ENCODE data around the gene GLI3. TPM values are rescaled to one million over a fixed set of nuclear protein-coding genes. Genes with fewer than 3 reads are reported as not detected.

Gene GLI3
- polyA plus RNA-seq, 1 of the 3 experiments (the other 2 are of a cell fraction), result 0.08 TPM

DNA sequence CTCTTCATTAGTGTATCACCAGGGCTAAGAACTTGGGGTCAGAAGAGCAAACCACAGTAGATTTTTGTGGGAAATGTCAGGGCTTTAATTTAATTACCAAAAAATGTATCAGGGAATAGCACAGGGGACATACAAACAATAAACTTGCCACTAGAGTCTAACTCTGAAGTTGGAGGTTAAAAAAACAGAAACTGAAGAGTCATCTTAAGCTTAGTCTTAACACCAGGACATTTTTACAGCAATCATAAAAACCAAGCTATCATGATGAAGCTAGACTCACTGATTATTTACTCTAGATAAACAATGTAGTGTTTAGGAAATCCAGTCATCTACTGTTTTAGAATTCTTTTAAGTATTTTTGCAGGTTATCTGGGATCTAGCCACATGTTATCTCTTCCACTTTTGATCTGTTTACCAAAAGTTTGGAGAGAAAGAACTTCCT lies 48.4 kb upstream of the GLI3 start:
- Histone ChIP-seq H4K20me1 (ENCODE audit: insufficient read depth) (no peaks in the 10 kb centered on the region), H2AFZ (ENCODE audit: low read depth) (no peak overlapping the region), H3K27me3 (ENCODE audit: insufficient read depth) (peaks cover 6% of the 10 kb centered on the region), H3K4me2 (no peak overlapping the region), H3K36me3 (replicated peaks in 1 of 2; ENCODE audit: control insufficient read depth in 1 of 2, insufficient read depth in 2 of 2, low read length in 1 of 2) (no peaks in the 10 kb centered on the region), H3F3A (replicated peaks; ENCODE audit: insufficient read depth) (no peaks in the 10 kb centered on the region), H3K4me1 (ENCODE audit: control insufficient read depth in 1 of 2, insufficient read depth in 2 of 2, low read depth in 1 of 2, low read length in 1 of 2) (no peaks in the 10 kb centered on the region), H3K9ac (no peak overlapping the region), H3K9me2 (no peaks in the 10 kb centered on the region; the same call in 1 of the 2 replicates), H3K27ac (ENCODE audit: low read depth in 2 of 2, low read length in 1 of 2) (no peak overlapping the region), H3K79me2 (ENCODE audit: insufficient read depth) (no peaks in the 10 kb centered on the region), H3K9me3 (no peaks in the 10 kb centered on the region), H3K4me3 (ENCODE audit: low read depth in 2 of 2, low read length in 1 of 2) (no peak overlapping the region)
- ChIA-PET CTCF (interaction anchor here (0.6 kb wide), 1 partner anchor 345 kb away, joined by 3 read pairs; no protein-coding TSS in a partner anchor), POLR2A (no interaction called here)
- no peak for TF ChIP-seq MEF2A (IDR thresholded peaks at IDR 0.05; ENCODE audit: borderline replicate concordance, low read depth)
- TF ChIP-seq, protein P1, sequence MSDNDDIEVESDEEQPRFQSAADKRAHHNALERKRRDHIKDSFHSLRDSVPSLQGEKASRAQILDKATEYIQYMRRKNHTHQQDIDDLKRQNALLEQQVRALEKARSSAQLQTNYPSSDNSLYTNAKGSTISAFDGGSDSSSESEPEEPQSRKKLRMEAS (IDR thresholded peaks at IDR 0.05; ENCODE audit: low read depth), result no peak
- TF ChIP-seq RFX5 (IDR thresholded peaks at IDR 0.05; ENCODE audit: low read length), result no peak
- TF ChIP-seq NFIC (IDR thresholded peaks at IDR 0.05; ENCODE audit: borderline replicate concordance), result no peak
- TF ChIP-seq, protein P2, sequence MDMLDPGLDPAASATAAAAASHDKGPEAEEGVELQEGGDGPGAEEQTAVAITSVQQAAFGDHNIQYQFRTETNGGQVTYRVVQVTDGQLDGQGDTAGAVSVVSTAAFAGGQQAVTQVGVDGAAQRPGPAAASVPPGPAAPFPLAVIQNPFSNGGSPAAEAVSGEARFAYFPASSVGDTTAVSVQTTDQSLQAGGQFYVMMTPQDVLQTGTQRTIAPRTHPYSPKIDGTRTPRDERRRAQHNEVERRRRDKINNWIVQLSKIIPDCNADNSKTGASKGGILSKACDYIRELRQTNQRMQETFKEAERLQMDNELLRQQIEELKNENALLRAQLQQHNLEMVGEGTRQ (IDR thresholded peaks at IDR 0.05; ENCODE audit: borderline replicate concordance, low read depth, low read length), result no peak
- TF ChIP-seq, protein P3, sequence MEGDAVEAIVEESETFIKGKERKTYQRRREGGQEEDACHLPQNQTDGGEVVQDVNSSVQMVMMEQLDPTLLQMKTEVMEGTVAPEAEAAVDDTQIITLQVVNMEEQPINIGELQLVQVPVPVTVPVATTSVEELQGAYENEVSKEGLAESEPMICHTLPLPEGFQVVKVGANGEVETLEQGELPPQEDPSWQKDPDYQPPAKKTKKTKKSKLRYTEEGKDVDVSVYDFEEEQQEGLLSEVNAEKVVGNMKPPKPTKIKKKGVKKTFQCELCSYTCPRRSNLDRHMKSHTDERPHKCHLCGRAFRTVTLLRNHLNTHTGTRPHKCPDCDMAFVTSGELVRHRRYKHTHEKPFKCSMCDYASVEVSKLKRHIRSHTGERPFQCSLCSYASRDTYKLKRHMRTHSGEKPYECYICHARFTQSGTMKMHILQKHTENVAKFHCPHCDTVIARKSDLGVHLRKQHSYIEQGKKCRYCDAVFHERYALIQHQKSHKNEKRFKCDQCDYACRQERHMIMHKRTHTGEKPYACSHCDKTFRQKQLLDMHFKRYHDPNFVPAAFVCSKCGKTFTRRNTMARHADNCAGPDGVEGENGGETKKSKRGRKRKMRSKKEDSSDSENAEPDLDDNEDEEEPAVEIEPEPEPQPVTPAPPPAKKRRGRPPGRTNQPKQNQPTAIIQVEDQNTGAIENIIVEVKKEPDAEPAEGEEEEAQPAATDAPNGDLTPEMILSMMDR (IDR thresholded peaks at IDR 0.05), result no peak
- TF ChIP-seq ELF1 (IDR thresholded peaks at IDR 0.05), result no peak
- no peak for TF ChIP-seq EP300 (IDR thresholded peaks at IDR 0.05; ENCODE audit: borderline replicate concordance in 1 of 2, low read depth in 1 of 2, low read length in 1 of 2)
- TF ChIP-seq SIN3A (IDR thresholded peaks at IDR 0.05; ENCODE audit: borderline replicate concordance, low read depth, low read length), result no peak
- DNase-seq, result no peak

DNA sequence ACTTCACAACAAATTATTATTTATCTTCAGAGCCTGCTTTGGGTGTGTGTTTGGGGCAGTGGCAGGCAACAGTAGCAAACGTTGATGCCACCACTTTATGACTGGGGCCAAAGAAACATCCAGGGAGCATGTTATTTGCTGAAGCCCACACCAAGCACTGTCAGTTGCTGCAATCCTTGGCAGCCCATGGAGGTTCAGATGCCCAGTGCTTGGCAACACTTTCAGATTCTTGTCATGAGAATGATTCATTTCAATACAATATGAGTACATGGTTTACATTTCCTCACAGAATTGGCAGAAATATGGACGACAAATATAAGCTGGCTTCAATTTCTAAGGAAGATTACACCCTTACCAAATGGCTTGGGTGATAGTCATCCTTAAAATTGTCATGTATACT lies 46.5 kb upstream of the GLI3 start:
- no peaks in the 10 kb centered on the region for H4K20me1 ChIP-seq (ENCODE audit: insufficient read depth)
- WGBS (ENCODE audit: low lambda C conversion rate), result 0% methylated on average over 2 of the region's 2 CpGs
- no peaks in the 10 kb centered on the region for H3K9me3 ChIP-seq
- no peaks in the 10 kb centered on the region; the same call in none of the 2 replicates for H3K27me3 ChIP-seq (ENCODE audit: insufficient read depth)
- TF ChIP-seq, protein P3 (IDR thresholded peaks at IDR 0.05), result no peak
- TF ChIP-seq EZH2phosphoT487 (IDR thresholded peaks at IDR 0.05; ENCODE audit: borderline replicate concordance, low read depth) (no peak), POLR2AphosphoS5 (IDR thresholded peaks at IDR 0.05; ENCODE audit: low read depth, low read length) (no peak), SIN3A (IDR thresholded peaks at IDR 0.05; ENCODE audit: borderline replicate concordance, low read depth, low read length) (no peak), JUND (IDR thresholded peaks at IDR 0.05) (no peak), TCF12 (IDR thresholded peaks at IDR 0.05) (no peak), FOSL2 (IDR thresholded peaks at IDR 0.05; ENCODE audit: borderline replicate concordance, low read depth) (no peak), RXRA (IDR thresholded peaks at IDR 0.05; ENCODE audit: borderline replicate concordance, low read depth) (no peak), NFIC (IDR thresholded peaks at IDR 0.05; ENCODE audit: borderline replicate concordance) (no peak), CHD2 (IDR thresholded peaks at IDR 0.05; ENCODE audit: low read length, partially characterized antibody) (no peak), GABPA (IDR thresholded peaks at IDR 0.05; ENCODE audit: low read depth) (no peak), ELF1 (IDR thresholded peaks at IDR 0.05) (no peak)
- TF ChIP-seq, protein P4, sequence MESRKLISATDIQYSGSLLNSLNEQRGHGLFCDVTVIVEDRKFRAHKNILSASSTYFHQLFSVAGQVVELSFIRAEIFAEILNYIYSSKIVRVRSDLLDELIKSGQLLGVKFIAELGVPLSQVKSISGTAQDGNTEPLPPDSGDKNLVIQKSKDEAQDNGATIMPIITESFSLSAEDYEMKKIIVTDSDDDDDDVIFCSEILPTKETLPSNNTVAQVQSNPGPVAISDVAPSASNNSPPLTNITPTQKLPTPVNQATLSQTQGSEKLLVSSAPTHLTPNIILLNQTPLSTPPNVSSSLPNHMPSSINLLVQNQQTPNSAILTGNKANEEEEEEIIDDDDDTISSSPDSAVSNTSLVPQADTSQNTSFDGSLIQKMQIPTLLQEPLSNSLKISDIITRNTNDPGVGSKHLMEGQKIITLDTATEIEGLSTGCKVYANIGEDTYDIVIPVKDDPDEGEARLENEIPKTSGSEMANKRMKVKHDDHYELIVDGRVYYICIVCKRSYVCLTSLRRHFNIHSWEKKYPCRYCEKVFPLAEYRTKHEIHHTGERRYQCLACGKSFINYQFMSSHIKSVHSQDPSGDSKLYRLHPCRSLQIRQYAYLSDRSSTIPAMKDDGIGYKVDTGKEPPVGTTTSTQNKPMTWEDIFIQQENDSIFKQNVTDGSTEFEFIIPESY (IDR thresholded peaks at IDR 0.05; ENCODE audit: borderline replicate concordance, low read depth), result no peak
- TF ChIP-seq, protein P5, sequence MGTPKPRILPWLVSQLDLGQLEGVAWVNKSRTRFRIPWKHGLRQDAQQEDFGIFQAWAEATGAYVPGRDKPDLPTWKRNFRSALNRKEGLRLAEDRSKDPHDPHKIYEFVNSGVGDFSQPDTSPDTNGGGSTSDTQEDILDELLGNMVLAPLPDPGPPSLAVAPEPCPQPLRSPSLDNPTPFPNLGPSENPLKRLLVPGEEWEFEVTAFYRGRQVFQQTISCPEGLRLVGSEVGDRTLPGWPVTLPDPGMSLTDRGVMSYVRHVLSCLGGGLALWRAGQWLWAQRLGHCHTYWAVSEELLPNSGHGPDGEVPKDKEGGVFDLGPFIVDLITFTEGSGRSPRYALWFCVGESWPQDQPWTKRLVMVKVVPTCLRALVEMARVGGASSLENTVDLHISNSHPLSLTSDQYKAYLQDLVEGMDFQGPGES (IDR thresholded peaks at IDR 0.05; ENCODE audit: low read depth, low read length), result no peak
- TF ChIP-seq, protein P1 (IDR thresholded peaks at IDR 0.05; ENCODE audit: low read depth), result no peak
- H3K27ac ChIP-seq (ENCODE audit: low read depth in 2 of 2, low read length in 1 of 2), result no peak overlapping the region
- ChIA-PET POLR2A (no interaction called here), CTCF (no interaction called here)
- H3K36me3 ChIP-seq (replicated peaks in 1 of 2; ENCODE audit: control insufficient read depth in 1 of 2, insufficient read depth in 2 of 2, low read length in 1 of 2), result no peaks in the 10 kb centered on the region
- H3F3A ChIP-seq (replicated peaks; ENCODE audit: insufficient read depth), result no peaks in the 10 kb centered on the region
- no peaks in the 10 kb centered on the region for H3K9me2 ChIP-seq
- H3K4me2 ChIP-seq, result no peak overlapping the region
- no peak overlapping the region for H2AFZ ChIP-seq (ENCODE audit: low read depth)
- no peak overlapping the region for H3K9ac ChIP-seq
- no peaks in the 10 kb centered on the region for H3K79me2 ChIP-seq (ENCODE audit: insufficient read depth)
- DNase-seq, result no peak
- H3K4me1 ChIP-seq (ENCODE audit: control insufficient read depth in 1 of 2, insufficient read depth in 2 of 2, low read depth in 1 of 2, low read length in 1 of 2), result no peaks in the 10 kb centered on the region
- H3K4me3 ChIP-seq (ENCODE audit: low read depth in 2 of 2, low read length in 1 of 2), result no peak overlapping the region

Data from SK-N-SH (cell line).